IPS-18c (cell line): ENCODE results near the gene CDYL2.

Source experiments
- H3K4me3 ChIP-seq: 2 replicates; pipeline ENCODE4 v1.7.0; 2013; ENCODE audit warnings: low read depth, mild to moderate bottlenecking, low read length, moderate library complexity; ENCODE audit not compliant: insufficient read depth
- H3K9me3 ChIP-seq: one replicate; pipeline ENCODE4 v1.6.1; 2013; ENCODE audit warnings: mild to moderate bottlenecking, low read length, moderate library complexity; ENCODE audit not compliant: control insufficient read depth, insufficient read depth

The CDYL2 gene

DNA sequence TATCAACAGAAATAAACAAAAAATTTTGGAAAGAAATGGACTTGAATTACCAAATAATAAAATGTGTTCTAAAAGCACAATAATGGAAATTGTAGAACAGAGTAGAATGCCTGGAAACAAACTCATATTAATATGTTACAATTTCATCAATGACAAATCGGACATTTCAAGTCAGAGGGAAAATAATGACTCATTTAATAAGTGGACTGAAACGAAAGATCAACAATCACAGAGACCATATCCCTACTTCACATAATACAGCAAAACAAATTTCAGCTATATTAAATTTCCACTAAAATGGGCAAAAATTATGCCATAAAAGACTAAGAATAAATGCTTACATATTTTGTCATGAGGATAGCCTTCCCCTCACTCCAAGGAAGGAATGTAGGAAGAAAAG, 25.7 kb downstream of the CDYL2 start:
- H3K9me3 ChIP-seq: peaks cover 2% of the 10 kb centered on the region
- no peak overlapping the region for H3K4me3 ChIP-seq

DNA sequence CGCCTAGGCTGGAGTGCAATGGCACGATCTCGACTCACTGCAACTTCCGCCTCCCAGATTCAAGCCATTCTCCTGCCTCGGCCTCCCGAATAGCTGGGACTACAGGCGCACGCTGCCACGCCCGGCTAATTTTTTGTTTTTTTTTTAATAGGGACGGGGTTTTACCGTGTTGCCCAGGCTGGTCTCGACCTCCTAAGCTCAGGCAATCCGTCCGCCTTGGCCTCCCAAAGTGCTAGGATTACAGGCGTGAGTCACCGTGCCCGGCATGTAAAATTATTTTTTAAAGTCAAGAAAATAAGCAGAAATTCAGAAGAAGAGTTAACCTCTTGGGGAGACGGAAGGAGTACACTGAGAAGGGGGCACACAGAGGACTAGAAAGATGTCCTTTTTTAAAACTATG, 27.5 kb downstream of the CDYL2 start:
- no peaks in the 10 kb centered on the region for H3K9me3 ChIP-seq
- H3K4me3 ChIP-seq: no peak overlapping the region

DNA sequence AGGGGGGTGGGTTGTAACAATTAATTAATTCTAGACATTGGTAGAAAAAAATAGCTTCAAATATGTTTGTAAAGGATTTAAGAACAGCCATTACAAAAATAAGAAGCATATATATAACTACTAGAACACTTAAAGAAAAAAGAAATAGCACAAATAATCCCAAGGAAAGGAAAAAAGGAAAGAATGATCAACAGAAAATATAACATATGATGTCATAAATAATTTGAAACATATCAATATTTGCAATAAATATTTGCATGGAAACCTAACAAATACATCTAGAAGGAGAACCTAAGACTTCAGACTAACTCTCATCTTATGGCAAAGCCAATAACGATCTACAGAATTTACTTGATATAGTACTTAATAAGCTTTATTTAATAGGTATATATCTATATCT, 28.9 kb downstream of the CDYL2 start:
- Histone ChIP-seq H3K4me3 (no peak overlapping the region), H3K9me3 (no peaks in the 10 kb centered on the region)

DNA sequence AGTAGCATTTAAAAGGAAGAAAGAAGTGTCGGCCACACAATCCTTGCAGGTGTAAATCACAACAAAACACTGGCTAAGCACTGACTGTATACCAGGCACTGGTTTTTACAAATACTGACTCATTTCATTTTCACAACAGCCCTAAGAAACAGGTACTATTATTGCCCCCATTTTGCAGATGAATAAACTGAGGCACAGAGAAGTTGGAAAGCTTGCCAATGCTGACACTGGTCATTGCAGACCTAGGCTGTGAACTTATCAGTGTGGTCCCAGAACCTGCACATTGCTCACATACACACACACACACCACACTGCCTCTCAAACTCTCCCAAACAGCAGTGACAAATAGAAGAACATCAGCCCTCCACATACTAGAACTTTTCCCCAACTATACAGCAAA, 37.6 kb downstream of the CDYL2 start:
- no peaks in the 10 kb centered on the region for H3K9me3 ChIP-seq
- no peak overlapping the region for H3K4me3 ChIP-seq

DNA sequence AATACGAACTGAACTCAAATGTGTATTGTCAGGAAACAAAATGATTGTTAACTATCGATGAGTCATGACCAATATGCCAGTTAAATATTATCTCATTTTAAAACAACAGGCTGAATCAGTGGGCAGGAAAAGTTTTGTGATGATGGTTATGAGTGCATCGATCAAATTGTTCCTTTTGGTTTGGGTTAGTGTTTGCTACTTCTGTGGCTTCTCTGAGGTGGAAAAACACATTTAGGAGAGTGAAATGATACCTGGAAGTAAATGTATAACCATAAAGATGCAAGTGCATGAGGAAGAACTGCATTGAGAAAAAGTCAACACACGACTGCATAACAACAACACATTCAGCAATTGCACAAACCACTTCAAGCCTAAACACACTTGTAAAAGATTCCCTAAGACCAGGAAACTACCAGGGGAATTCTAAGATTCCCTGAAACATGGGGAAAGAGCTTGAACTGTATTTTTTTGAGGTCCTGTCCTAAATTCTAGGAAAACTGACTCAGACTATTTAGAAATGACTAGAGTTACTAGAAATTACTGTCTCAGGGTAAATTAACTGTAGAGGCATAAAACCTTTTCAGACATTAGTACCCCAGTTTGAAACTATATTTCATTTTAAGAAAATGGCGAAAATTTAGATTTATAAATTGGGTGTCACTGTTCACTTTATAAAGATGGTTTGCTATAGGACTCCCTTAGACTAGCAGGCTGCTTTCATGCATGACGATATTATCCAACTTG, 44.8 kb downstream of the CDYL2 start:
- no peaks in the 10 kb centered on the region for H3K9me3 ChIP-seq
- H3K4me3 ChIP-seq: no peak overlapping the region

DNA sequence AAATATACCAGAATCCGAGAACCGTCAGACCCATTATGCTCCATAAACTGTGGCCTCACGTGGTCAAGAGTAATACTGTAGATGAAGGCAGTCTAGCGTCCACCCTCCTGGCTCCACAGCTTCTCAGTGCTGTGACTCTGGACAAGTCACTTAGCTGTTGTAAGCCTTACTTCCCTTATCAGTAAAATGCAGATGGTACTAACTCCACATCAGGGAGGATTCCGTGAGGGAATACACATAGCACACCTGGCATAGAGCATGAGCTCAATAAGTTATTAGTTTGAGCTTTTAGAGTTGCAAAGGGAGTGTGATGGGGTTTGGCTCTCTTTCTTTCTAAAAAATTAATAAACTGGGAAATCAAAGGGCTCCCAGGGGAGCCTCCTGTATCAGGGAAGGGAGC, 49.9 kb downstream of the CDYL2 start:
- Histone ChIP-seq H3K4me3 (no peak overlapping the region), H3K9me3 (no peaks in the 10 kb centered on the region)

DNA sequence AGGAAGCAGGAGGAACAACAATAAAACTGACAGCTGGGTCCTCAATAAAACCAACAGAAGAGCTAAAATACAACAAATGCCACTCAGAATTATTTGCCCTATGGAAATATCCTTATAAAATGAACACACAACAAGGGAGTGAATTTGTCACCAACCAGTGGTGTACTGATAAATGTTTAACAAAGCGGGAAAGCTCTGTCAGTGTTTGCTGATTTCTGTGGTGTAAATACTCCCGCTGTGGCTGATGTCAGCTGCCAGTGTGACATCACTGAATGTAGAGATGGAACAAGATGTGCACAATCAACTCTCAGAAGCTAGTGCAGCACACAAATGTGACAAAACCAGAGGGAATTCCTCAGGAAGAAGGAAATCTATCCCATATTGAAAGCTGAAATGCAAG, 51.9 kb downstream of the CDYL2 start:
- H3K9me3 ChIP-seq: no peaks in the 10 kb centered on the region
- H3K4me3 ChIP-seq: no peak overlapping the region

DNA sequence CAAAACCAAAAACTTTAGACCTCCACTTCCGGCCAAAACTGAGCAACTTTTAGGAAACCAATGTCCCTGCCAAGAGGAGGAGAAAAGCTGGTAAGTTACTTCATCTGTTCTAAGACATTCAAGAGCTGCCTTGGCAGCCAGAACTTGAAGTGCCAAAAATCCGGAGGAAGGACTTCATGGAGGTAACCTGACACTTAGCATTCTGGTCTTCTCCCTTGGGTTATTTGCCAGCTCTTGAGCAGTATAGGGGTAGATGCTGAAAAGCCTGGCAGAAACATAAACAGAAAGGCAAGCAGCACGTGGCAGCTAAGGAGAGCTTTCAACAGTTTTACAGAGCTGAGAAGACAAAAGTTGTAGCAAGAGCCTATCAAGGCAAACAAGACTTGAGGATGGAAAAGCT, 53.2 kb downstream of the CDYL2 start:
- Histone ChIP-seq H3K4me3 (no peak overlapping the region), H3K9me3 (no peaks in the 10 kb centered on the region)

DNA sequence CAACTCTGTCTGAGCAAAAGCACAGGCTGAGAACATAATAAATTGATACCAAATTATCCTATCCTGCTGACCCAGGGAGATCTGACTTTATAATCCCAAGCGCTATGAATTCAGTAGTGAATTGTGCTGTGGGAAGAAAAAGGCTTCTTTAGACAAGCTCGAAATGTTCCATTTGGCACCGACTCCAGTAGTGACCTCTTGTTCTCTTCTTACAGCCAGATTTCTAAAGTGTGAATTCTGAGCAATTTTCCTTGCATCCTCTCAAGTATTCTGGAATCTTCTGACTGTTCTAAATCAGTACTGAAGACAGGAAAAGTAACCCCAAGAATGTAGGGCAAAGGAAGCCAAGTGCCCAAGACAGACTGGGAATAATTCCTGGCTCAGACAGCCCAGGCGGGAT, 58.2 kb downstream of the CDYL2 start:
- Histone ChIP-seq H3K9me3 (no peaks in the 10 kb centered on the region), H3K4me3 (no peak overlapping the region)

DNA sequence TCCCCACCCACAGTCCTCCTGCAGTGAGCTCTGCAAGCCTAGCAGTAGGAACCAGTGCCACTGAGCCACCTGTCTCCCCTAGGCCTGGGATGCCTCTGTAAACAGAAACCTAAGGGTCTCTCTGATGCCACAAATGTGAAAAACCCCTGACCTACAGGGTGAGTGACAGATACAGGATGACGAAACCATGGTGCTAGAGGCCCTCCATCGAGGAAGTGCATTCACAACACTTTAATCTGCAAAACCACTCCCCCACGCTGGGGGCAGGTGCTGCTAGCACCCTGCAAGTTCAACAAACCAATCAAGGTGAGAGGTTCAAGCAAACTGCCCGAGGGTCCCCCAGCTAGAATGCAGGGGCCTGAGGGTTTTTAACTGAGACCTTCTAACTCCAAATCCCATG, 59.5 kb downstream of the CDYL2 start:
- no peak overlapping the region for H3K4me3 ChIP-seq

DNA sequence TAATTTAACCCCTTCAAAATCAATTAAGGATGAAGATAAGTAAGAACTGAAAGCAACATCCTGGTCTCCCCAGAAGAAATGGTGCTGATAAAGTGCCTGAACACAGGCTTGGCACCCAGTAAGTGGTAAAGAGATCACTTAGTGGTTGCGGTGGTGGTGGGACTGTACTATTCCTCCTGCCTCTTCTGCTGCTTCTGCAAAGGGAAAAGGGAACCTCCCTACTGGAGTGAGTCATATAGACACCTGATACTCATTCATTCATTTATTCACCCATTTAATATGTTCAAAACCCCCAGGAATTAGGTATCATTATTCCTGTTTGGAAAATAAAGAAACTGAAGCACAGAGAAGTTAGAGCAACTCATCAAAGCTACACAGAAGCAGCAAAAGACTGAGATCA, 60.6 kb downstream of the CDYL2 start:
- H3K9me3 ChIP-seq: no peaks in the 10 kb centered on the region
- no peak overlapping the region for H3K4me3 ChIP-seq

More for the DNA sequence above, 59.5 kb downstream of the CDYL2 start:
- H3K9me3 ChIP-seq: no peaks in the 10 kb centered on the region

DNA sequence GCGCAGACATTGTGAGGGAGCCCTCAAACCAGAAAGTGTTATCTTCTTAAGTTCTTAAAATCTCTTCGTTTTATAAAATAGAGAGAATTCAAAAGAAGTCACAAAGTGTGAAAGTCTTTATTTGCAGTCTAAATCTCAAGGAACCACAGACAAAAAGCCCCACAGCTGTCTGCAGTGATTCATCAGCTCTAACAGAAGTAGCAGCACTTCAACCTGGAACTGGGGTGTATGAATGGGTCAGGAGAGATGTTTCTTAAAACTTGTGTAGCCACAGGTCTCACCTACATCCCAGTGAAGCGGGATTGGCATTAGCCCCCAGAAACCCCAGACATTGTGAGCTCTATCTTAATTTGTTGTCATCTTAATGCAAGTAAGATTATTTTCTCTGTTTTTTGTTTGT, 61.1 kb downstream of the CDYL2 start:
- Histone ChIP-seq H3K9me3 (no peaks in the 10 kb centered on the region), H3K4me3 (no peak overlapping the region)

DNA sequence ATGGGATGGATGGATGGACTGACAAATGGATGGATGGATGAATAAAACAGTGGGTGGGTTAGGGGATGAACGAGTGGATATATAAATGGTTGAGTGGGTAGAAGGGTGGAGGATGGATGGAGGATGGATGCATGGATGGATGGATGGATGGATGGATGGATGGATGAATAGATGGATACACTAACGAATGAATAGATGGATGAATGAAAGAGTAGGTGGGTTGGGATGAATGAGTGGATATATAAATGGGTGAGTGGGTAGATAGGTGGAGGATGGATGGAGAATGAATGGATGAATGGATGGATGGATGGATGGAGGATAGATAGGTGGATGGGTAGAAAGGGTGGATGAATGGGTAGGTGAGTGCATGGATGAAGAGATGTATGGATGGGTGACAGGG, 62.1 kb downstream of the CDYL2 start:
- Histone ChIP-seq H3K9me3 (no peaks in the 10 kb centered on the region), H3K4me3 (no peak overlapping the region)

DNA sequence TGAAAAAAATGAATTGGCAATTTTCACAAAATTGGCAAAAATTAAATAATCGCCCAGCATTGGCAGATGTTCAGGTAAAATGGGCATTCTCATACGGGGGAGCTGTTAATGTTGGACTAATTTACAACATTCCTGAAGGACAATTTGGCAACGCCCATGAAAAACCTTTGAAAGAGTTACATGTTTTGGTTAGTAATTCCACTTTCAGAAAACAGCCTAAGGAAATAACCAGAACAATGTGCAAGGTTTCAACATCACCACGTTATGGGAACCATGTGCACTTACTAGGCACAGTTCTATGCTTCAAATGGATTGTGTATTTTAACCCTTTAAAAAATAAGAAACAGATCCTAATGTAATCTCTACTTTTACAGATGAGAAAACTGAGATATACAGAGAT, 62.7 kb downstream of the CDYL2 start:
- no peaks in the 10 kb centered on the region for H3K9me3 ChIP-seq
- no peak overlapping the region for H3K4me3 ChIP-seq

DNA sequence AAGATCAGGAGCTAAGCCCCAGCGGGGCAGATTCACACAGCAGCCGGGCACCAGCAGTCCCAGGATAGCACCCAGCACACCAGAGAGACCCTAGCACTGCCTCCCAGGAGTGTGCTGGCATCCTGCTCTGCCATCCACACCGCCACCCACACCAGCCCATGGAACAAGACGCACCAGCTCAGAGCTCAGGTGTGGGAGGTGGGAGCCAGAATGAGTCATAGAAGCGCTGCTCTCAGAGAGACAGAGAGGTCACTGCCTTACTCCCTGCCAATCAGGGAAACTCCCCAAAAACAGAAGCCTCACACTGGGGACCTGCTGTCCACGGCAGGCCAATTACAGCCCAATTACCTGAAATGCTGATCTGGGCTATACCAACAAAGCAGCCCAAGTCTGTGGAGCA, 64.9 kb downstream of the CDYL2 start:
- H3K9me3 ChIP-seq: no peaks in the 10 kb centered on the region
- no peak overlapping the region; the same call in 1 of the 2 replicates for H3K4me3 ChIP-seq

DNA sequence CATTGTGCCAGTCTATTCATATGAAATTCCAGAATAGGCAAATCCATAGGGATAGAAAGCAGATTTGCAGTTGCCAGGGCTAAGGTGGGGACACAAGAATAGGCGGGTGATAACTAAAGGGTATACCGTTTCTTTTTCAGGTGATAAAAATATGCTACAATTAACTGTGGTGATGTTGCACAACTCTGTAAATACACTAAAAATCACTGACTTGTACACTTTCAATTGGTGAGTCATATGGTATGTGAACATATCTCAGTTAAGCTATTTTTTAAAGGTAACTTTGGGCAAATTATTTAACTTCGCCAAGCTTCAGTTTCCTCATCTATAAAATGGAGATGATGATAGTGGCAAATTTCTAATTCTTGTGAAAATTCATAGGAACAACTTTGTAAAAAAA, 65.9 kb downstream of the CDYL2 start:
- Histone ChIP-seq H3K4me3 (no peak overlapping the region), H3K9me3 (no peaks in the 10 kb centered on the region)

DNA sequence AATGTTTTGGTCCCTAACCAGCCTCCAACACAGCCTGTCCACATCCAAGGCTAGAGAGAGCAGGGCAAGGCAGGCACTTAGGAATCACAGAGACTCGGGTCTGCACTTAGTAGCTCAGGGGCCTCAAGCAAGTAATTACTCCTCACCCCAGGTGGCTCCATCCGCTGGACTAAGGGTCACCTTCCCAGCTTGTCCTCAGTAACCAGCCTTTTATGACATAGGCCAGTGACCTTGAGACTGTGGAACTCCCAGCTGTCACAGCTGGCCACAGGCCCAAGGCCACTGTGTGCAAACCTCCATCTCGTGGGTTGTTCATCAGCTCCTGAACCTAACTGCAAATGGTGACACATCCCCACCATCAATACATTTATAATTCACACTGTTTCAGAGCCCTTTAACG, 68.6 kb downstream of the CDYL2 start:
- no peak overlapping the region for H3K4me3 ChIP-seq
- no peaks in the 10 kb centered on the region for H3K9me3 ChIP-seq

DNA sequence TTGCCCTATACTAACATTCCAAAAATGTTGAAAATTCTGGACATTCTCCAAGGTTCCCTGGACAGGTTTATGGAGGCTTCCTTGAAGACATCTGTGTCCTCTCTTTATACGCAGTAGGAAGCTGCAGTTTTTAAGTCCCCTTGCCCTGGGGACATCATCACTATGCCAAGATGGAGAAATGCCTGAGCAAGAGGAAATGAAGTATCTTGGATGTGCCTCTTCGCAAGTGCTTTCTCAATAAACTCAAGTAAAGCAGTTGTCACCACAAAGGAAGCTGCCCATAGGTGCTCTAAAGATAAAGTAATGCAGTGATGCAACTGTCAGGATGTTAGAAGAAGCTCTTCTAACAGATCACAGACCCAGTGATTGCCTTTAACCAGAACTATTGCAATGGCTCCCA, 71.0 kb downstream of the CDYL2 start:
- H3K9me3 ChIP-seq: no peaks in the 10 kb centered on the region
- H3K4me3 ChIP-seq: no peak overlapping the region

DNA sequence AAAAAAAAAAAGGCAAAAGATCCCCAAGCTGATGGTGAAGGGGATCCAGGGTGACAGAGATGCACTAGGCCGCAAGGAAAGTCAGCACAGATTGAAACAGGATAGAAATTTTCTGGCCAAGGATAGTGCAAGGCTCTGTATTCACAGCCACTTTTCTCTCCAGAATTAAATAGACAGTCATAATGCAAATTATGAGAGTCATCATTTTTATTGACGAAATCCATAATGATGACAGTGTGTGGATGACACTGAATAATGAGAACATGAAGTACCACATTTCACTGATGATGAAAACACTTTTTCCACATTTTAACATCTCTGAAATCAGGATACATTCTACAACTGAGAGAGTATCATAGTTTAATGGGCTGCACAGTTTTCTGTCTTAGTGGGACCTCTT, 72.5 kb downstream of the CDYL2 start:
- H3K4me3 ChIP-seq: no peak overlapping the region
- peaks cover under 1% of the 10 kb centered on the region for H3K9me3 ChIP-seq
